HG02973 (cell line): Measurements from ENCODE around the gene TEX10.

Experiments
- ATAC-seq: cut with Tn5 transposase; IDR thresholded peaks from one replicate; pipeline ENCODE4 v1.9.1; 2021; ENCODE audit warnings: moderate library complexity; ENCODE audit not compliant: unreplicated experiment

The TEX10 gene

DNA sequence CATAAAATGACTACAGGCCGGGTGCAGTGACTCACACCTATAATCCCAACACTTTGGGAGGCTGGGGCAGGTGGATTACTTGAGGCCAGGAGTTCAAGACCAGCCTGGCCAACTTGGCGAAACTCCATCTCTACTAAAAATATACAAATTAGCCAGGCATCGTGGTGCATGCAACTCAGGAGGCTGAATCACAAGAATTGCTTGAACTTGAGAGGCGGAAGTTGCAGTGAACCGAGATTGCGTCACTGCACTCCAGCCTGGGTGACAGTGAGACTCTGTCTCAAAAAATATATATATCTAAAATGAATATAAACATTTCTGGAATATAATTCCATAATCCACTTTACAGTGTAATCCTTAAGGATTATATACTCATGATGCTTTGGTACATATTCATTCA is 66.5 kb downstream of the TEX10 start:
- ATAC-seq = no peak

GRCh38 chr9:100285601-100286000 is 67.1 kb downstream of the TEX10 start:
- no peak for ATAC-seq

- ATAC-seq = no peak
These were observed 67.7 kb downstream of the TEX10 start for GRCh38 chr9:100285080-100285479.

DNA sequence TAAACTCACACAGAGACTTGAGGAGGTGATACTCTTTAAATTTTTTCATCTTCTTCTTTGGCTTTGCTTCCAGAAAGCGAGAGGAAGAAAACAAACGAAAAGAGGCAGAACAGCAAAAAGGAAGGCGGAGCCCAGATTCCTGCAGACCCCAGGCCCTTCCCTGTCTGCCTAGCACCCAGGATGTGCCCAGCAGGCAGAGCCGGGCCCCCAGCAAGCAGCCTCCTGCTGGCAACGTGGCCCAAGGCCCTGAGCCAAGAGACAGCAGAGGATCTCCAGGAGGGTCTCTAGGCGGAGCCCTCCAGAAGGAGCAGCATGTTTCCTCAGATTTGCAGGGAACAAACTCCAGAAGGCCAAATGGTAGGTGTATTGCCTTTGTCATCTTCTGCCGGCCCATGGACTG is 68.5 kb downstream of the TEX10 start:
- no peak for ATAC-seq

DNA sequence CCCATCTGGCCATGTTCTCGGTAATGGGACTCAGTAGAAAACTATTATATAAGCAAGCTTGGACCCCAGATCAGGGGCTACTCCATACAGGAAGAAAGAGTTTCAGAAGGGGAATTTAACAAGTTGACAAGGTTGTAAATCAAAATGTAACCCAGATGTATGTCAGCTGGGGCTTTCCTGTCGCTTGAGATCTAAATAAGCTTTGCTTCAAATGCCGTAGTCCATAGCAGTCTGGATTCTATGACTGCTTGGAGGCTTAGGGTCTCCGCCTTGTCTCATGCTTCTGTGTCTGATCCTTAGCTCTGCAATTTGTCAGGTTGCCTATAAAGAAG is 70.4 kb downstream of the TEX10 start:
- no peak for ATAC-seq

GRCh38 chr9:100281676-100282387 is 70.9 kb downstream of the TEX10 start:
- no peak for ATAC-seq

GRCh38 chr9:100281066-100281465 is 71.7 kb downstream of the TEX10 start:
- ATAC-seq = no peak

DNA sequence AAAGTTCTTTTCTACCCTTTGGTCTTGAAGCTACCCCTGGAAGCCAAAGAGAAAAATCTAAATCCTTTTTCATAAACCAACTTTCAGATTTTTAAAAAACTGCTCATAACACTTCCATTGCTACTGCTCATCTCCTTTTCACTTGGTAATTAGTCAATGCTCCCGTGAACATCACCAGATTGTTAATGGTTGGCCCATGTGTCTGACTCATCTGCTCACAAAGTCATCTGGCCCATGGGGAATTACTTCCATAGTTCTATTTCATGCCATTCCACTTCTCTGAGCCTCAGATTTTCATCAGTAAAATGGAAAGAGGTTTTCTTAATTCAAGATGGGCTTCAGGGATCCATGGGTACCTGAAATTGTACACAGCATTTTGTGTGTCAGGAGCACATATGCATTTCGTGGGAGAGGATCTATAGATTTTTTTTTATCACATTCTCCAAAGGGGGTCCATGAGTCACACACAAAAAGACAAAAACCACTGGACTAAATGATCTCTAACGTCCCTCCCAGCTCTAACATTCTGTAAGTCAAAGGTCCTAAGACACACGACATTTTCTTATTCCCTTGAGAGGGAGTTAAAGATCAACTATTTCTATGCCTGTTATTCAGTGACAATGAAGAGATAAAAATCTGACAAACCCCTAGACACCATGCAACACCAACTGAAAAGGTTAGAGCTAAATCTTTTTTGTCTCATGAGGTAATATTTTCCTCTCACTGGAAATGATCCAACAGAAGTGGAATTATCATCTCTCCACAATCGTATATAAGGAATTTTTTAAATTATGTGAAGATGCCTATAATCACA is 75.4 kb downstream of the TEX10 start:
- no peak for ATAC-seq

- no peak for ATAC-seq
These were observed 83.1 kb downstream of the TEX10 start for GRCh38 chr9:100269656-100270055.

DNA sequence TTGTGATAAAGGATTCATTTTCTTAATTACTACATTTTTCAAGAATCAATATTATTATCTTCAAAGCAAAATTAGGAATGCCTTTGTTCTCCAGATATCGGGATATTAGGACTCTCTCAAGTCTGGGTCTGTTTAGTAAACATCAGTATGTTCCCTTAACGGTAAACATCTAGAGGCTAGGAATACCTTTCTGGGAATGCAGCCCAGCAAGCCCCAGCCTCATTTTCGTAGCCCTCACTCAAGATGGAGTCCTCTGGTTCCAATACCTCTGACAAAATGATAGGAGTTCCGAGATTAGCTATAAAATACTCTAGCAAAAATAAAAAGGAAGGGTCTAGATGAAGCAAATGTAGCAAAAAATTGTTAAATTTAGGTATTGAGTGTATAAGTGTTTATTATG is 84.5 kb downstream of the TEX10 start:
- no peak for ATAC-seq

DNA sequence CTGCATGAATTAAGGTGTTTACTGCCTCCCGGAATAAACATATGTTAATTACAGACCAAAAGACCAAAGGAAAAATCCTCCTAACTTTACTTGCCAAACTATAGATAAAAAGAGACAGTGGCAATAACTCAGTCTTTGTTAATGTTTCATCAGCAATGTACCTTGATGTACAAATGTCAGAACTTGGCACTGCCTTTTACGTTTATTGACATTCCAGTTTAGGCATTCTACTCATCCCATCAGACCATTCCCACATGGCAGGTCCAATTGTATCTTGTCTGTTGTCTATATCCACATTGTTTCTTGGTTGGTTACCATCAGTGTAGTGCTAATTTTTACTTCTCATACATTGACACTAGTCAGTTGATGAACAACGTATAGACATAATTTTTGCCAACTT is 85.5 kb downstream of the TEX10 start:
- no peak for ATAC-seq
